SK-N-MC (cell line): Measurements from ENCODE around the gene PLEKHG5.

Experiments
- EZH2 ChIP-seq: fragments of 200-600 bp; sonication (generic); IDR thresholded peaks from one replicate; pipeline ENCODE4 v1.6.1; 2017; ENCODE audit warnings: antibody characterized with exemption
- FOXP2 ChIP-seq: optimal IDR thresholded peaks from 2 replicates; pipeline ENCODE3; 2011; ENCODE audit warnings: mild to moderate bottlenecking, moderate library complexity; ENCODE audit not compliant: insufficient read depth; ENCODE audit errors: extremely low read length, control extremely low read depth
- POLR2AphosphoS5 ChIP-seq: IDR thresholded peaks from 2 replicates; pipeline ENCODE4 v1.6.1; 2012; ENCODE audit warnings: mild to moderate bottlenecking, low read depth, low read length, borderline replicate concordance

- no peak for TF ChIP-seq POLR2AphosphoS5
- no peak for TF ChIP-seq EZH2
- no peak for TF ChIP-seq FOXP2
Observed at GRCh38 chr1:6505367-6506209, 14.1 kb upstream of the PLEKHG5 start.
